ENCODE results near the gene SLC9B2.

Gene SLC9B2

GRCh38 chr4:103044183-103044582, 32.4 kb downstream of the SLC9B2 start:
- H3K4me3 ChIP-seq (ENCODE audit: low read depth in 1 of 2, low read length in 2 of 2): no peak overlapping the region
- H3K9me3 ChIP-seq (ENCODE audit: control insufficient read depth in 1 of 2, low read length in 2 of 2): no peaks in the 10 kb centered on the region
- no peaks in the 10 kb centered on the region for H3K4me1 ChIP-seq (ENCODE audit: control insufficient read depth in 1 of 2, insufficient read depth in 2 of 2, low read length in 2 of 2)
- H3K27ac ChIP-seq (ENCODE audit: low read length): no peak overlapping the region
- H3K27me3 ChIP-seq (ENCODE audit: low read depth, low read length): no peaks in the 10 kb centered on the region
- peaks cover 9 to 22% of the 10 kb centered on the region in 2 donors for H3K36me3 ChIP-seq (ENCODE audit: control insufficient read depth in 1 of 2, insufficient read depth in 2 of 2, low read length in 2 of 2)

DNA sequence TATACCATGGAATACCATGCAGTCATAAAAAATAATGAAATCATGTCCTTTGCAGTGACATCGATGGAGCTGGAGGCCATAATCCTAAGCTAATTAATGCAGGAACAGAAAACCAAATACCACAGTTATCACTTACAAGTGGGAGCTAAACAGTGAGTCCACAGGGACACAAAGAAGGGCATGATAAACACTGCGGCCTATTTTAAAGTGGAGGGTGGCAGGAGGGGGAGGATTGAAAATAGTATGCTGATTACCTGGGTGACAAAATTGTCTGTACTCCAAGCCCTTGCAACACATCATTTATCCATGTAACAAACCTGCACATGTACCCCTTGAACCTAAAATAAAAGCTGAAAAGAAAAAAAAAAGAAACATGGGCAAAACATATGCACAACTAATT, 40.4 kb downstream of the SLC9B2 start:
- Histone ChIP-seq H3K36me3 (ENCODE audit: control insufficient read depth in 1 of 2, insufficient read depth in 2 of 2, low read length in 2 of 2) (peaks cover 0 to 6% of the 10 kb centered on the region in 2 donors), H3K27ac (ENCODE audit: low read length) (no peak overlapping the region), H3K4me1 (ENCODE audit: control insufficient read depth in 1 of 2, insufficient read depth in 2 of 2, low read length in 2 of 2) (no peaks in the 10 kb centered on the region), H3K4me3 (ENCODE audit: low read depth in 1 of 2, low read length in 2 of 2) (no peak overlapping the region), H3K27me3 (ENCODE audit: low read depth, low read length) (no peaks in the 10 kb centered on the region), H3K9me3 (ENCODE audit: control insufficient read depth in 1 of 2, low read length in 2 of 2) (no peaks in the 10 kb centered on the region)

GRCh38 chr4:103032574-103032973, 44.0 kb downstream of the SLC9B2 start:
- no peak overlapping the region for H3K4me3 ChIP-seq (ENCODE audit: low read depth in 1 of 2, low read length in 2 of 2)
- no peaks in the 10 kb centered on the region for H3K9me3 ChIP-seq (ENCODE audit: control insufficient read depth in 1 of 2, low read length in 2 of 2)
- peaks cover 0 to 6% of the 10 kb centered on the region in 2 donors for H3K36me3 ChIP-seq (ENCODE audit: control insufficient read depth in 1 of 2, insufficient read depth in 2 of 2, low read length in 2 of 2)

DNA sequence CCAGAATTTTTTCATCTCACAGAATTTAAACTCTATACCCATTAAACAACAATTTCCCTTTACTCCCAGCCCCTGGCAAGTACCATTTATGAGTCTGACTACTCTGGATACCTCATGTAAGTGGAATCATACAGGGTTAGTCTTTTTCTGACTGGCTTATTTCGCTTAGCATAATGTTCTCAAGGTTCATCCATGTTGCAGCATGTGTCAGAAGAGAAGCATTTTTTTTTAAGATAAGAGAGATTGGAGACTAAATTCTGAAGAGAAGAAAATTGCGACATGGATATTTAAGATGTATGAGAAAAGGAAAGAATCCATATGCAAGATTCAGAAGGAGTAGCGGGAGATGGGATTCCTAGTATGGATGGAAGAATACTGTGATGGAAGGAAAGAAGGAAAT, 45.8 kb downstream of the SLC9B2 start:
- no peak overlapping the region for H3K4me3 ChIP-seq (ENCODE audit: low read depth in 1 of 2, low read length in 2 of 2)
- H3K36me3 ChIP-seq (ENCODE audit: control insufficient read depth in 1 of 2, insufficient read depth in 2 of 2, low read length in 2 of 2): no peaks in the 10 kb centered on the region
- no peaks in the 10 kb centered on the region for H3K9me3 ChIP-seq (ENCODE audit: control insufficient read depth in 1 of 2, low read length in 2 of 2)
- H3K4me1 ChIP-seq (ENCODE audit: control insufficient read depth in 1 of 2, insufficient read depth in 2 of 2, low read length in 2 of 2): no peaks in the 10 kb centered on the region
- no peak overlapping the region for H3K27ac ChIP-seq (ENCODE audit: low read length)
- H3K27me3 ChIP-seq (ENCODE audit: low read depth, low read length): no peaks in the 10 kb centered on the region

More at GRCh38 chr4:103032574-103032973, 44.0 kb downstream of the SLC9B2 start:
- Histone ChIP-seq H3K27me3 (ENCODE audit: low read depth, low read length) (no peaks in the 10 kb centered on the region), H3K4me1 (ENCODE audit: control insufficient read depth in 1 of 2, insufficient read depth in 2 of 2, low read length in 2 of 2) (no peaks in the 10 kb centered on the region), H3K27ac (ENCODE audit: low read length) (no peak overlapping the region)

GRCh38 chr4:103029300-103029699, 47.3 kb downstream of the SLC9B2 start:
- no peaks in the 10 kb centered on the region for H3K27me3 ChIP-seq (ENCODE audit: low read depth, low read length)
- no peak overlapping the region for H3K4me3 ChIP-seq (ENCODE audit: low read depth in 1 of 2, low read length in 2 of 2)
- H3K27ac ChIP-seq (ENCODE audit: low read length): no peak overlapping the region
- no peaks in the 10 kb centered on the region for H3K9me3 ChIP-seq (ENCODE audit: control insufficient read depth in 1 of 2, low read length in 2 of 2)
- no peaks in the 10 kb centered on the region for H3K4me1 ChIP-seq (ENCODE audit: control insufficient read depth in 1 of 2, insufficient read depth in 2 of 2, low read length in 2 of 2)
- no peaks in the 10 kb centered on the region for H3K36me3 ChIP-seq (ENCODE audit: control insufficient read depth in 1 of 2, insufficient read depth in 2 of 2, low read length in 2 of 2)

- no peaks in the 10 kb centered on the region for H3K4me1 ChIP-seq (ENCODE audit: control insufficient read depth in 1 of 2, insufficient read depth in 2 of 2, low read length in 2 of 2)
Observed at GRCh38 chr4:103026868-103027267, 49.7 kb downstream of the SLC9B2 start.

DNA sequence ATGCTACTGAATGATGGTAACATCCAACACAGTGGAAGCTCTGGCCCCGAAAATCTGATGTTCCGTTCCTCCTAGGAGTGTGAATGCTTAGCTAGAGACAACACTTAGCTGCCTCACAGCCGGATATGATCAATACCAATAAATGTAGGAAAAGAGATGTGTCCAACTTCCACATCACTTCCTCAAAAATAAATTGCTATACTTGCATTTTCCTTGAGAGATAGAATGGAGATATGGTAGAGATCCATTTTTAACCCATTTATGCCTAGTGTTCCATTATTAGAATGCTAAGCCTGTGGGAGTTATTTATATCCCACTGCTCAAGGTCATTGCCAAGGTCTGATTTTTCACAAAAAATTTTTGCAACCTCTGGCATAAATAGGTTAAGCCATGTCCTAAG, 51.6 kb downstream of the SLC9B2 start:
- H3K9me3 ChIP-seq (ENCODE audit: control insufficient read depth in 1 of 2, low read length in 2 of 2): no peaks in the 10 kb centered on the region
- no peaks in the 10 kb centered on the region for H3K4me1 ChIP-seq (ENCODE audit: control insufficient read depth in 1 of 2, insufficient read depth in 2 of 2, low read length in 2 of 2)
- no peak overlapping the region for H3K27ac ChIP-seq (ENCODE audit: low read length)
- no peaks in the 10 kb centered on the region for H3K36me3 ChIP-seq (ENCODE audit: control insufficient read depth in 1 of 2, insufficient read depth in 2 of 2, low read length in 2 of 2)
- no peaks in the 10 kb centered on the region for H3K27me3 ChIP-seq (ENCODE audit: low read depth, low read length)
- no peak overlapping the region for H3K4me3 ChIP-seq (ENCODE audit: low read depth in 1 of 2, low read length in 2 of 2)

More at GRCh38 chr4:103026868-103027267, 49.7 kb downstream of the SLC9B2 start:
- Histone ChIP-seq H3K9me3 (ENCODE audit: control insufficient read depth in 1 of 2, low read length in 2 of 2) (no peaks in the 10 kb centered on the region), H3K27ac (ENCODE audit: low read length) (no peak overlapping the region), H3K27me3 (ENCODE audit: low read depth, low read length) (no peaks in the 10 kb centered on the region), H3K4me3 (ENCODE audit: low read depth in 1 of 2, low read length in 2 of 2) (no peak overlapping the region), H3K36me3 (ENCODE audit: control insufficient read depth in 1 of 2, insufficient read depth in 2 of 2, low read length in 2 of 2) (no peaks in the 10 kb centered on the region)

GRCh38 chr4:103021120-103021519, 55.4 kb downstream of the SLC9B2 start:
- H3K9me3 ChIP-seq (ENCODE audit: control insufficient read depth in 1 of 2, low read length in 2 of 2): no peaks in the 10 kb centered on the region
- no peaks in the 10 kb centered on the region for H3K27me3 ChIP-seq (ENCODE audit: low read depth, low read length)
- no peak overlapping the region for H3K27ac ChIP-seq (ENCODE audit: low read length)
- peaks cover 0 to 6% of the 10 kb centered on the region in 2 donors for H3K36me3 ChIP-seq (ENCODE audit: control insufficient read depth in 1 of 2, insufficient read depth in 2 of 2, low read length in 2 of 2)
- no peak overlapping the region for H3K4me3 ChIP-seq (ENCODE audit: low read depth in 1 of 2, low read length in 2 of 2)
- peaks cover 0 to 7% of the 10 kb centered on the region in 2 donors for H3K4me1 ChIP-seq (ENCODE audit: control insufficient read depth in 1 of 2, insufficient read depth in 2 of 2, low read length in 2 of 2)

DNA sequence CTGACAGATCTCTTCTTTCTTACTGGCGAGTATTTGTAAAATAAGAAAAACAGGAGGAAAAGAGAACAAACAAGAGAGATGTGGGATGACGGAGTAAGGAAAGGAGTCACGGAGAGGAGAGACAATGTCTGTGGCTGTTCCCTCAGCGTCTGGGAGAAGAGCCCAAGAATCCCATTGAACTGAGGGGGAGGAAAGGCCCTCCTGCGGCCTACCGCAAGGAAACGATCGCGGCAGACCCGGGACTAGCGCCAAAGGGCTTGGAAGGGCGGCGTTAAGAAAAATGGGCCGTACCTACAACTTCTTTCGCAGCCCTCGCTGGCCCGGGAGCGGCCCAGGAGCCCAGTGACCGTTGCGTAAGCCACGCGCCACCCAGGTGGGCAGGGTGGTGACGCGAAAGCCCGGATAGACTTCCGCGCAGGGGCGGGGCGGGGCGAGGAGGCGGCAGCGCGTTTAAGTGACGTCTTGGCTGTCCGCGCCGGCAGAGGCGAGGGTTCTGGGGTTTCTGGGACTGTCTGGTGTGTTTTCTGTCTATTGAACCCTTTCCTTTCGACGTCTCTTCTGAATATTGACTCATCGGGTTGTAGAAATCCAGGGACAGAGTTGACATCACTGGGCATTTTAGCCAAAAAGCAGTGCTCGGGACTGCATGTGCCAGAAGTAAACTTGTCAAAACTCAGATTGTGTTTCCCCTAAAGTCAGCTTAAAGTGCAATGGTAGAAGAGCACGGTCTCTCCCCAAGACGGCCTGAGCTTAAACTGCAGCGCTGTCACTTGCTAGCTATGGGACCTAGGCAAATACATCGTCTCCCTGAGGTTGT, 57.0 kb downstream of the SLC9B2 start, which contains the start of gene SLC9B1:
Gene SLC9B1 (minus strand): TSS at position 398 of the 817 bp plus-strand sequence. CDS start 27,994 bp downstream, outside the sequence.
- Histone ChIP-seq H3K4me1 (ENCODE audit: control insufficient read depth in 1 of 2, insufficient read depth in 2 of 2, low read length in 2 of 2) (peaks cover 0 to 7% of the 10 kb centered on the region in 2 donors), H3K27me3 (ENCODE audit: low read depth, low read length) (no peaks in the 10 kb centered on the region), H3K27ac (ENCODE audit: low read length) (peak within 1 kb of the TSS; percentile 98), H3K36me3 (ENCODE audit: control insufficient read depth in 1 of 2, insufficient read depth in 2 of 2, low read length in 2 of 2) (peaks cover 0 to 6% of the 10 kb centered on the region in 2 donors), H3K9me3 (ENCODE audit: control insufficient read depth in 1 of 2, low read length in 2 of 2) (no peaks in the 10 kb centered on the region), H3K4me3 (ENCODE audit: low read depth in 1 of 2, low read length in 2 of 2) (peak within 1 kb of the TSS; percentile 59 to 85)

- Histone ChIP-seq H3K27me3 (ENCODE audit: low read depth, low read length) (no peaks in the 10 kb centered on the region), H3K4me3 (ENCODE audit: low read depth in 1 of 2, low read length in 2 of 2) (peak overlapping the region; percentile 59 to 85), H3K4me1 (ENCODE audit: control insufficient read depth in 1 of 2, insufficient read depth in 2 of 2, low read length in 2 of 2) (peaks cover 0 to 7% of the 10 kb centered on the region in 2 donors), H3K27ac (ENCODE audit: low read length) (peak overlapping the region; percentile 98), H3K9me3 (ENCODE audit: control insufficient read depth in 1 of 2, low read length in 2 of 2) (no peaks in the 10 kb centered on the region), H3K36me3 (ENCODE audit: control insufficient read depth in 1 of 2, insufficient read depth in 2 of 2, low read length in 2 of 2) (peaks cover 0 to 6% of the 10 kb centered on the region in 2 donors)
Observed at GRCh38 chr4:103018391-103019307, 57.9 kb downstream of the SLC9B2 start.

GRCh38 chr4:103012551-103012950, 64.0 kb downstream of the SLC9B2 start:
- Histone ChIP-seq H3K27ac (ENCODE audit: low read length) (peak overlapping the region; percentile 74), H3K36me3 (ENCODE audit: control insufficient read depth in 1 of 2, insufficient read depth in 2 of 2, low read length in 2 of 2) (no peaks in the 10 kb centered on the region), H3K4me3 (ENCODE audit: low read depth in 1 of 2, low read length in 2 of 2) (peak overlapping the region in 1 of 2 donors; percentile 20), H3K4me1 (ENCODE audit: control insufficient read depth in 1 of 2, insufficient read depth in 2 of 2, low read length in 2 of 2) (peaks cover 15 to 19% of the 10 kb centered on the region in 2 donors), H3K27me3 (ENCODE audit: low read depth, low read length) (no peaks in the 10 kb centered on the region), H3K9me3 (ENCODE audit: control insufficient read depth in 1 of 2, low read length in 2 of 2) (no peaks in the 10 kb centered on the region)
